NOMO-1 (cell line): Measurements from ENCODE around the gene TMEM61.
A peak's percentile ranks its signal among the peaks of the same experiment; 100 is the strongest.
"Not testable (repeated sequence)": the region's sequence is repeated elsewhere in the genome, so short reads cannot be mapped to it uniquely, and the experiment has no call there.

Experiments
- DNase-seq, 2 experiments: peaks; one replicate each; lab custom pipeline; 2025; ENCODE audit not compliant: unreplicated experiment in 2 of 2; lab: John Stamatoyannopoulos, UW

The TMEM61 gene

DNA sequence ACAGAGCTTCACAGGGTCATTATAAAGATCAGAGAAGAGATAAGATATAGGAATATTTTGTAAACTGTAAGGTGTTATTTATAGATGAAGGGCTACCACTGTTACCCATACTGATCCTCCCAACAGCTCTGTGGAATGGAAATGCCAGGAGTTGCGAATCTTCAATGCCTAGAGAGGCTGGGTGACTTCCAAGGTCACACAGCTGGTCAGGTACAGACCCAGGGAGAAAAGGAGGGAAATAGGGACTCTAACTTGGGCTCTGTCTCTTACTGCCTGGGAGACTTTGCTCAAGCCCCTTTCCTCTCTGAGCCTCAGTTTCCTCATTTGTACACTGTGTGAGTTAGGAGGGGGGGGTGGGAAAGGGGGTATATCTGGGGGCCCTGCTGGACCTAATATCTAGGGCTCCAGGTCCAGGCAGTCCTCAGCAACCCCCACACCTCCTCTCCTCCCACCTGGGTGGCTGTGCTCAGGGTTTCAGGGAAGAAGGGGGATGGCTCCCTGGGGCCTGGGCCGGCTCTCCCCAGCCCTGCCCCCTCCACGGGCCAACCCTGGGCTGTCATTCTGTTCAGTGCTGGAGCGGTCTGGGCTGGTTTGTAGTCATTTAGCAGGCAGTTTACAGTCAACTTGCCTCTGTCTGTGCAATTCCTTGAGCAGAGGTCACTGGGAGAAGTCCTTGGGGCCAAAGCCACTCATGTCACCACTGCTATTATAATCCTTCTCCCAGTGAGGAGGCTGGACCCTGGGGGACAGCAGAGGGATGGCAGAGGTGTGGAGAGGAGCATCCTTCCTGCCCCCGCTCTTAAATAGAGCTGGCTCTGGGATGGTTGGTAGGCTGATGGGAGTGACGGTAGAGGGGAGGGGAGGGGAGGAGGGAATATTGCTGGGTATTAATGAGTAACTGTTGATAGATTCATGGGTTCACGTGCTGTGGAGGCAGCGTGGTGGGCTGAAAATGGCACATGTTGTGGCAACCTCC lies 20.0 kb downstream of the TMEM61 start:
- DNase-seq = no peak

DNA sequence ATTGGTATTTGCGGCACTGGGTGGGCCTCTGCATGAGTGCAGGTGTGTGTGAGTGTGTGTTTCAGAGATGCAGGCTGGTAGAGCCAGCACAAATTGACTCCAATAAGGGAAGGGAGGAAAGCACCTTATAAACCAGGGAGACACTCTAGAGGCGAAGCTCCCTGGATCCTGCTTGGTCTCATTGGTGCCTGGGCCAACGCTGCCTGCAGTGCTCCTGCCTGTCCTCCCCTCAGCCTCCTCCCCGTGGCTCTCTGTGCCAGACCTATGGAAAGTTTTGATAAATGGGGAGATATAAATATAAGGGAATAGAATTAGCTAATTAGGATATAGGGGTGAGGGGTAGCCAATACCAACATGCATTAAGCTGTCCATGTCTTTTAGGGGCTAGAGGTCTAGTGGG lies 20.9 kb downstream of the TMEM61 start:
- DNase-seq = no peak

- no peak for DNase-seq
These were observed 22.3 kb downstream of the TMEM61 start for GRCh38 chr1:55002686-55003085.

- no peak for DNase-seq
These were observed 25.1 kb downstream of the TMEM61 start for GRCh38 chr1:55005351-55006140.

DNA sequence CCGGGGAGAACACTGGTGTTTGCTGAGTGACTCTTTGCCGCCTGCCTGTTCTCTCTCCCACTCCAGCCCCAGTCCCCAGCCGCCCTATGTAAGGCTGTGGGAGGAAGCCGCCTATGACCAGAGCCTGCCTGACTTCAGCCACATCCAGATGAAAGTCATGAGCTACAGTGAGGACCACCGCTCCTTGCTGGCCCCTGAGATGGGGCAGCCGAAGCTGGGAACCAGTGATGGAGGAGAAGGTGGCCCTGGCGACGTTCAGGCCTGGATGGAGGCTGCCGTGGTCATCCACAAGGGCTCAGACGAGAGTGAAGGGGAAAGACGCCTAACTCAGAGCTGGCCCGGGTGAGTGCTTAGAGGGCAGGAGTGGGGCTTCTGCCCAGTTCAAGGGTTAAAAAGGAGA lies 26.5 kb downstream of the TMEM61 start:
- no peak for DNase-seq

GRCh38 chr1:55007625-55008024 lies 27.2 kb downstream of the TMEM61 start:
- no peak for DNase-seq

DNA sequence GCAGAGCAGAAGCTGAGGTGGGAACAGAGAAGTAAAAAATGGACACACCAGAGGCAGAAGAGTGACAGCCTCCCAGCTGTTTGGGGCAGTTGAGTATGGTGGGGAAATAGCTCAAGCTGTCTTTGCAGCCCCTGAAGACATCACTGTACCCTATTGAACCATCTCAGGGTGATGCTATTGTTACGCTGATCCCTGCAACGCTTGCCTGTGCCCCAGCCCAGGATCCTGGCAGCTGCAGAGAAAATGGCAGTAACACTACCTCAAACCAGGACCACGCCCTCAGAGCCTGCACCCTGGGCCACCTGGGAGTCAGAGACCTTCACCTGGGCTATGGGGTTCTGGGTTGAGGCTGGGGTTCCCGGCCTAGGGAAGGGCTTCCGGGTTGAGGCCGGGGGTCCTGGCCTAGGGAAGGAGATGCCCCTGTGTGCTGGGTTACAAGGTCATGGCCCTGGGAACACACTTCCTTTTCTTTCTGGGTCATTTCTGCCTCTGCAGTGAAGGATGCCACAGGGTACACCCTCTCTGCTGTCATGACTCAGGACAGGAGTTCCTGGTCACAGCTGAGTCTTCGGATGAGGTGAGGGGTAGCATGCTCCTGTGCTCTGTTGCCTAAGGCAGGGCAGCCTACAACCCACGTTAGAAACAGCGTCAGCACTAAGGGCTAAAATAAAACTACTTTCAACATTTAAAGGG lies 29.9 kb downstream of the TMEM61 start:
- DNase-seq = no peak

DNA sequence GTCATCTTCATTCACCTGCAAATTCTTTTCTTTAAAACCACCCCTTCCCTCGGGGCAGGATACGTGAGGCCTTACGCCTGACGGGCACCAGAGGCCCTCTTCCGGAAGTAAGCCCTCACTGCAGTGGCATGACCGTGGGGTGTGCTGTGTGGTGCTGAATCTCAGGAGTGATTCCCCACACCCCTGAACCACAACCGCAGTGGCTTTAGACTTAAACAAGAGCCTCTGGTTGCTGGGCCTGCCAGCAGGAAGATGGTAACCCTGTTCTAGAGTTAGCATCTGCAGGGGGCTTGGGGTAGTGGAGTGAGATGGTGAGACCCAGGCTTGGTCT lies 30.4 kb downstream of the TMEM61 start:
- no peak for DNase-seq

- no peak for DNase-seq
These were observed 32.2 kb downstream of the TMEM61 start for GRCh38 chr1:55012661-55013060.

GRCh38 chr1:55015123-55015522 lies 34.7 kb downstream of the TMEM61 start:
- DNase-seq = no peak

DNA sequence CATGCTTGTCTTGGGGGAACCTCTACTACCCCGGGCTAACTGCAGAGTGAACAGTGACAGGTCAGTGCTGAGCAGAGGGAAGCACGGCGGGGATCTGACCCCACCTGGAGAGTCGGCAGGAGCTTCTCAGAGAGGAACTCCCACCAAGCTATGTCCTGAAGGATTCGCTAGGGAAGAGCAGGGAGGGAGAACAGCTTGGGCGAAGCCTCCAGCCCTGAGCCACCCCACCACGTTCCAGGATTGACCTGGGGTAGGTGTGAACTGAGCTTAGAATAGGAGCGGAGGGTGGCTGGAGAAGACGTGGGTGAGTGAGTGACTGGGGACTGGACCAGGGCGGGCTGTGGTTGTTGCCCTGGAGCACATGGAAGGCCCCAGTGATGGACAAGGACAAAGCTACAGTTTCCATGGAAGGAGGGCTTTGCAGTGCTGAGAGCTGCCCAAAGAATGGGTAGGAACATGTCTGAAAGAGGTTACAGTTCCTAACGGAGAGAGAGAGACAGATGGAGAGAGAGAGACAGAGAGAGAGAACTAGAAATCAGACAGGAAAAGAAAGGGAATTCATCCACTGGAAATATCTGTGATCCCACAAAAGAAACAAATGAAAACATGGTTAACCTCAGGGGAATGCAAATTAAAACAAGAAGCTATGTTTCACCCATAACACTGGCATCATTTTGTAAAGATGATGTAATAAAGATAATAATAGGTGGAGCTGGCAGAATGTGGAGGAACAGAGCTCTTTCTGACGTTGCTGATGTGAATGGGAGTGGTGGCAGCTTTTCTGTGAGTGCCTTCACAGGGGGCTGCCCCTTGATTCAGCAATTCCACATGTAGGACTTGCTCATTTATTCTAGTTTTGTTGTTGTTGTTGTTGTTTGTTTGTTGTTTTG lies 35.5 kb downstream of the TMEM61 start:
- no peak for DNase-seq

- DNase-seq = no peak
These were observed 38.0 kb downstream of the TMEM61 start for GRCh38 chr1:55018395-55018794.

DNA sequence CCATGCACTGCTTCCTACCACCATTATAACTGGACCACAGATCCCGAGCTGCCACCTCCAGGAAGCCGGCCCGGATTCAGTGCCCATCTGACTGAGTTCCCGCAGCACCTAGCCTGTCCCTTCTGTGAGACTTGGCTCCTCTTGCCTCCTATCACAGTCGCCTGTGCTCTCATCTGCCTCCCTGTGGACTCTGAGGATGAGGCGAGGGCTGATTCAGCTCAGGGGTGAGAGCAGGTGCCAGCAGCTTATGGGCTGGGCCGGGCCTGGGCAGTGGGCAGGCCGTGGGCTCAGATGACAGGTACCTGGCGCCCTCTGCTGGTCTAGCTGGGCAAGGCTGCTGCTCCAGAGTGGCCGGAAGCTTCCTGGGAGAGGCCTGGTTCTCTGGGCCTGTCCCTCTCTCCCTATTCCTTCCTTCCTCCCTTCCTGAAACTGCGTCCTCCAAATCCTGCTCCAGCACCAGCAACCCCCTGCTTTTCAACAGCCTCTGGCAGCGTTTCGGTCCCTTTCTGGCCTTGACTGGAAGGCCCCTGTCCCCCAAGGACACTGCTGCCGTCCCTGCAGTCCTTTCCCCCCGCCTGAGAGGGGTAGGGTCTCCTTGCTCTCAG lies 41.6 kb downstream of the TMEM61 start:
- peak; percentile 61 to 68 for DNase-seq

GRCh38 chr1:55024163-55024562 lies 43.7 kb downstream of the TMEM61 start:
- DNase-seq = not testable (repeated sequence)

- not testable (repeated sequence) for DNase-seq
These were observed 46.3 kb downstream of the TMEM61 start for GRCh38 chr1:55026682-55027081.

GRCh38 chr1:55031098-55031497 lies 50.7 kb downstream of the TMEM61 start:
- DNase-seq = not testable (repeated sequence)

- DNase-seq = no peak
These were observed 52.8 kb downstream of the TMEM61 start for GRCh38 chr1:55033265-55033614.

- DNase-seq = no peak
These were observed 54.2 kb downstream of the TMEM61 start for GRCh38 chr1:55034476-55035133.

- peak; percentile 17 to 40 for DNase-seq
These were observed 55.5 kb downstream of the TMEM61 start for GRCh38 chr1:55035904-55036303.
